Stimulated activated CD4-positive, alpha-beta T cell treated with anti-CD3 and anti-CD28 coated beads, Interleukin-2, amount 100 ng/mL, for 4 hours (primary cell): ENCODE measurements around the gene AOAH.

Experiments
- DNase-seq: peaks from one replicate; pipeline ENCODE4 v3.0.0-alpha.2; 2020; ENCODE audit warnings: low read depth

Gene AOAH

DNA sequence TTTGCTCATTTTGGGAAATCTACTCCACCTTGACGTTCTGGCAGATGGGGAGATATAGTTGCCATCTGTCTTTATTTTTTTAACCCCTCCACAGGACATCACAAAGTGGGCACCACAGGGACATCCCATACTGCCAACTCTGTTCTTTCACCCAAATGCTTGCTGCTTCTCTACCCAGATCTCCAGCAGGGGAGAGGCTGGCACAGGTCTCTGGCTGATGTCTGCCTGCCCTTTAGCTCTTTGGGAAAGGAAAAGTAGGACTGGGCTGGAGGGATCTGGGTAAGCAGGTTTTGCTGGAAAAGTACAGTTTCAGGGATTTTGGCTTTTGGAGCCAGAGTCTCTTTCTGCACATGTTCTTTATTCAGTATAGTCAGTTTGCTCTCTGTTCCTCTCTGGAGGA is 178.0 kb downstream of the AOAH start:
- DNase-seq = no peak

DNA sequence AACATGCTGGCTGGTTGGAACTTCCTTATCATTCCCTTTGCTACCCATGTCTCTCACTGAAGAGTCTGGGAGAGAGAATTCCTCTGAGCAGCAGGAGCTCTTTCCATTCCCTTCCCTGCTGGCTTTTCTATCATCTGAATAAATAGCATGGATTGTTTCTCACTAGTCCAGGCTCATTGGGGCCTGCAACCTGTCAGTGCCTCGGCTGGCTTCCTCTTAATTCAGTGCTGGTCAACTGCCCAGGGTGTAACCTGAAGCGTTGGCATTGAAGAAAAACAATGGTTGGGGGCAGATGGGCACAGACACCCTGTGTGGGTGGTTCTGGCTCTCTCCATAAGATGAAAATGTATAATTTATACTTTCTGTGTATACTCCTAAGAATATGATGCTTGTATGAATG is 179.0 kb downstream of the AOAH start:
- DNase-seq = no peak

DNA sequence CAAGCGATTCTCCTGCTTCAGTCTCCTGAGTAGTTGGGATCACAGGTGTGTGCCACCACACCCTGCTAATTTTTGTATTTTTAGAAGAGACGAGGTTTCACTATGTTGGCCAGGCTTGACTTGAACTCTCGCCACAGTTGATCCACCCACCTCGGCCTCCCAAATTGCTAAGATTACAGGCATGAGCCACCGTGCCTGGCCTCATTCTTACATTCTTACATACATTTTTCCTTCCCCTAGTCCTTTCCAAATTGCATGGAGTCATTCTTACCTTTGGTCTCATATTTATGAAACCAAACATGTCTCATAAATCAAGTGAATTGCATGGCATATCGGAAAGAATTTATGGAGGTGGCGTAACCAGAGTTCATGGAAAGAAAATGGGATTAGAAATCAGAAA is 186.2 kb downstream of the AOAH start:
- no peak for DNase-seq

DNA sequence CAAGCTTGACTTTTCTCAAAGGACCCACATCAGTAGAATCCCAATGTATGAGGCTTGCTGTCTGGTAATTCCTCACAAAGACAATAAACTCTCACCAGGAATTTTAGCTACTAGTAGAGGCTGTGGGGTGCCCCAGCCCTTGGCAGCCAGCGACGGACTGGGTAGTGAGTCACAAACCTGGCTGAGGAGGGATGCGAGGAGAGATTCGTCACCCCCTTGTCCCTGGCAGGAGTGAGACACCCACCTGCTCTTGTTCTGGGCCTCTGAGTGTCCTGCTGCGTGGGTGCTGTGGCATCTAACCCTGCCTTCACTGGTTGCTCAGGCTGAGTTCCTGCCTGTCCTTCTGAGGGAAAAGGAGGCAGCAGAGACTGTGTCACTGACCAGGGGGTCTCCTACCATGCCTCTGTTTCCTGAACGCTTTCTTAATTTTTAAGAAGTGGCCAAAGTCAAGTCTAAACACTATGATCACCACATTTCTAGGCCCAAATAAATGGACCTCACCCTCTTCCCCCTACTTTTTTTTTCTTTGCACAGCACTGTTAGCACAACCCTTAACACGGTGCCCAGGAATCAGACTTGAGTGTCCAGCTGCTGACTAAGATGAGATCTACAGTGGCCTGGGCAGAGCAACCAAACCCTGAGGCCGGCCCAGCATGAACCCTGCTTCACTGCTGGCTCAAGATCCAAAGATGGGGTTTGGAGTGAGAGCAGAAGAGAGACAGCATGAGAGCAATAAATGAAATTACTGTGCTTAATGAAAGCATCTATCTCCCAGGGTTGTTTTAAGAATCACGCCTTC is 188.2 kb downstream of the AOAH start:
- DNase-seq = no peak

DNA sequence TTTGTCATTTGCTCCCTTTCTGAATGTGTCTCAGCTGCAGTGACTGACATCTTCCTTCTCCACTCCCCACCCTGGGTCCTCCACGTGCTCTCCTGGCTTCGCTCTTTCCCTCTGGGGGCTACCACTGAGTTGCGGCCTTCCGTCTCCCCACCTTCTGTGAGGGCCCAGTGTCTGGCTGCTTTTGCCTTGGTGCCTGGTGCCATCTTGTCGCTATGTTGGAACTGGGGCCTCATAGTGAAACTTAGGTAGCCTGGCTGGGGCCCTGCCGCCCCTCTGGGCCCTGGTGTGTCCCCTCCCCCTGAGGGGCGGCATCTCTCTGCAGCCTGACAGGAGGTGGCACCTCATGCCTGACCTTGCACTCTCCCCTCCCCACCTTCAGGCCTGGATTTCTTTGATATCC is 190.6 kb downstream of the AOAH start:
- DNase-seq = no peak

DNA sequence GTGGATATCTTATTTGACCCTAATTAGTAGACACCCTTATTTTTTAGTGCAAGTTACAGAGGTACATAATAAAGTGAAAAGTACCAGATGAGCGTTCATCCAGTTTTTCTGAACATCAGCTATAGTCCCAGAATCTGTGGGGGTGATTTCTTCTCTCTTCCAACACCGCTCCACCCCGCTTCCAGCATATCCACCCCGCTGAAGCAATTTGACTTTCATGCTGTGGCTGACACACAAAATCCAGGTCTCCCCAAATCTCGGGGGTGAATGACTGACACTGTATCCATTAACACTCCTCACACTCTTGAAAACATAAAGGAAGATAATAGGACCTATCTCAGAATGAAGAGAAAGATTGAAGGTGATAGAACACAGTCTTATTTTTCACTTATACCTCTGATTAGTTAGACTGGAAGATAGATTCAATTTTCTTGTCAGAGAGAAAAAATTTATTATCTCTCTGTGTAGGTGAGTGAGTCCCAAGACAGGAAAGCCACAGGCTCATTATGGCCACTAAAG is 191.3 kb downstream of the AOAH start:
- no peak for DNase-seq

DNA sequence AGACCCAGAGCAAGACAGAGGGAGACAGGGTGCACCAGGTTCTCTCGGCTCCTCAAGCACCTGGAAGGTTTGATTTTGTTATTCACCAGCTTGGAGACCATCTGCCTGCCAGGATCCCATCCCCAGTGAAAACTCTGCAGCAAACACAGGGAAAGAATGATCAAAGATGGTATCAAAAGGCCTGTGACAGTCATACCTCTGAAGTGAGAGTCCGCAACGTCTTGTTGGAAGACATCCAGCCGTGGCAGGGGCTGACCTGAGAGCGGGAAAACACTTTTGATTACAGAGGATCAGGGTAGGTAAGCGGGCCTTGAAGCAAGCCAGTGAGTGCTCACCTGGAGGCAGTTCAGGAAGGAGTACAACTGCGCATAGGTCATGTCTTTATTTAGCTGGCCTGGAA is 192.3 kb downstream of the AOAH start:
- DNase-seq = no peak

DNA sequence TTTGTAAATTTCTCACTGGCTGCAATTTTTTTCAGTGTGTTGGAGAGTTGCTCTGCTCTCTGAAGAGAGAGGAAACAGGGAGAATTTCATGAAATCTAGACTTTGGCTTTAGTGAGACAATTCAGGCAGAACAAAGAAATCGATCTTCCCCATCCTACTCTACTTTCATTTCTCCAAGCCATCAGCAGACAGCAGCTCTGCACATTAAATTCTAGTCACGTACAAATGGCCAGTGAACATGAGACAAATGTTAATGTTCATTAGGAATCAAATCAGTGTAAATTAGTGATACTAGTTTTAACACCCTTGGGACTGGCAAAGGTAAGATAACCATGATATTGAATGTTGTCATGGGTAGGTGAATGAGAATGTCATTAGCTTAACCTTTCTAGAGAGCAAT is 193.8 kb downstream of the AOAH start:
- DNase-seq = no peak

DNA sequence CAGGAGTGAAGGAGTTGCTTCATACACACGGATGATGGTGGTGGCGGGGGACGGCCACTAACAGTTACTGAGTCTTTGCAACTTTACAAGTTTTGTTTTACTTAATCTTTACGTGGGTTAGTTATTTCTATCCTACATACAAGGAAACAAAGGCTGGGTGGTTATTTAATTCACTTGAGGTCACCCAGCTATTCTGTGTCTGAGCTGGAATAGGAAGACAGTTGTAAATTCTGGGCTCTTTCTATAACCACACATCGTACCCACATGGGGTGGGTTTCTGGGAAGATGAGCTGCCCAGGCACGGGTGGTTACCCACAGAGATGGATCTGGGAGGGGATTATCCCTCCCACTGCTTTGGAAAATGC is 196.8 kb downstream of the AOAH start:
- no peak for DNase-seq

DNA sequence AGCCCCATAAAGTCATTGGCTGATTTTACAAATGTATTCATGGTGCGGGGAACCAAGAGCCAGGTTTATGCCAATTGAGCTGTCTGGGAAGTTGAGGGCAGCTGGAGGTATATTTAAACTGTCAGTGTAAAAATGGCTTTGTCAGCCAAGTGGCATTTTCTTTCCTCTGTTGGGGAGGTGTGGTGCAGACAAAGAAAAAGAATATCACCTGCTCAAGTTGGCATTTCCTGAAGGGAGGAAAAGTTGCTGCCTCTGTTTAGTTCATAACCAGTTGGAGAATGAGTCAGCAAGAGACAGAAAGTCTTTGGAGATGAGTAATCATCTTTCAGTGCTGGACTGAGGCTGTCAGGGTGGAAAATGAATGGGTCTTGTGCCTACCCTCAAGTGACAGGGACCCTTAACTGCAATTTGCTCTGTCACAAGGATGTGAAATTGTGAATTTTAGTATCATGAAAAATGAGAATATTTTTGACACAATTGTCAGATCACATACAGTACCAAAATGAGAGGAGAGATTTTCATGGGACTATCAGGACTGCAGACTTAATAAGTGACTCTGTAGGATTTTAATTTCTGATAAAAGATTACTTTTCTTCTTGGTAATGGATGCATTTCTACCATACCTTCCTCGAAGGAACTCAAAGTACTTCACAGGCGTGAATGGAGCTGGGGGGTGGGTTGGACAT is 197.3 kb downstream of the AOAH start:
- no peak for DNase-seq

DNA sequence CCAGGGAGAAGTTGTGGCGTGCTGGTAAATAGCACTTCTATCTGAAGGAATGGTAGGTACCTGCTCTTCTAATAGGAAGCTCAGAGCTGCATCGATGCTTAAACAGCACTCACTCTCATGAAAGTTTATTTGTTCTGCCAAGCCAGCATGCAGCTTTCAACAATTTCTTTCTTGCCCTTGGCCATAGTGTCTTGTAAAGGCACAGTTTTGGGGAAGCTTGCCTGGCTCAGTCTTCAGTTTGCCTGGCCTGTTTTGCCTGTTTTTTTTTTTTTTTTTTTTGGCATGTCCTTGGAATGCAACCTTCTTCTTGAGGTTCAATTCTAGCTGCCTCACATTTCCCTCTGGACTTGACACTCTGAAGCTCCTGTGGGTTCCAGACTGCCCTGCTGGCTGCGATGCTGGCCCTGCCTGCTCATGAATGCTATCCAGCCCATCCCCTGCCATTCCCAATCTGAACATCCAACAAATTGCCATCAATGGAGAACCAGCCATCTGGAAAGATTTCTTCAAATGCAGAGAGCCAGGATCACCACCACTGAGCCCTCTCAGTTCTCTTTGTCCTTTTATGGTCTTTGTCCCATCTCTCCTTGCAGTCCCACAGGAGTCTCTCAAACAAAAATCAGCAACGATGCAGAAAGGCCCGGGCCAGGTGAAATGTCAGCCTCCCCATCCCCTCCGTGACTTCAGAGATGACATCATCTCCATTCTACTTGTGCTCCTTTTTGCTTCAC is 200.8 kb downstream of the AOAH start:
- no peak for DNase-seq

DNA sequence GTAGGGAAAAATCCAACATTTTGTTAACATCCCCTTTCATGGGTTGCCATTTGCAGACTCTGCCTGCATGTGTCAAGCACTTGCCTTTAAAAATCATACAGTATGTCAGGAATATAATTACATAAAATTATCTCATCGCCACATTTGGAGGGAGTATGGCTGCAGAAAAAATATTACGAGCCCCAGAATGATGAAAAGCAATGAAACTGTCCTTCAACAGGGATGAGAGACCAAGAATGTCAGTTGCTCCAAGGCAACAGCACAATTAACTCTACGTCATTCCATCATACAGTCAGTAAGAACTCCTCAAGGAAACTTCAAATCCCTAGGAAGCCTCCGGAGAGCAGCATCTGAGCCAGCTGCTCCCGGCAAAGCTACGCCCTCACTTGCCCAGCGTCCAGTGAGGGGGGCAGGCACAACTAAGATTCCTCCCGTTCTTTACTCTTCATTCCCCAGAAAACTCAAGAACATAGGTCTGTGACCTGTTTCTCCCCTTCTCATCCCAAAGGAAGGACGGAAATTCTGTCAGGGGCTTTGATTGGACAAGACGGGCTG is 201.8 kb downstream of the AOAH start:
- DNase-seq = no peak

DNA sequence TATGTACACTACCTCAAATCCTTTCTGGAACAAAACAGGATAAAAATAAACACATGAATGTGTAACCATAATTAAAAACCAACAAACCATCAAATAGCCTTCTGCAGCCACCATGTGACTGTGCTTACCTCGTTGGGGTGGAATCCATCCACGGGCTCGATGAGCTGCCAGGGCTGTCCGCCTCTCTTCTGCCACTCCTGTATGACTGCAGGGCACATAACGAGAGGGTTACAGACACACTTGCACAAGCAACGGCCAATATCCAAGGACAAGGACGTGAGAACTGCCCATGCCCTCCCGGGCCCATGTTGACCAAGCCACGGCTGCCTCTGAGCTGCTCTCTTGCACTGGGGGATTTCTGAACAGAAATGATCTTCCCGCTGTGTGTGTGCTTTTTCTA is 202.4 kb downstream of the AOAH start:
- DNase-seq = no peak

DNA sequence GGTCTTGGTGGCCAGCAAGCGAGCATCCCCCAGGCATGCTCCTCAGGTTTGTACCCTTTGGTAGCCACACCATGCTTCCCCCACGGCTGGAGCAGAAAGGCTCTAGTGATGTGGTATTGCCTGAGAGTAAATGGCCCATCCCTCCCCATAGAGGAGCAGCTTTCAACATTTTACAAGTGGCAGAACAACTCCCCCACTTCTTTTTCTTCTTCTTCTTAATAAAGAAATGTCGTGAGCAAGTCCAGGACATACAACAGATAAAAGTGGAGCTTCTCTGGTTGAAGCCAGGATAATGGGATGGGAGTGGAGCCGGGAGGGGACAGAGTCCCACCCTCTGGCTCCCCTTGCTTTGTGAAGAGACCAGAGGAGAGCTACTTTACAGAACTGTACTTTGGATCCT is 203.2 kb downstream of the AOAH start:
- no peak for DNase-seq

DNA sequence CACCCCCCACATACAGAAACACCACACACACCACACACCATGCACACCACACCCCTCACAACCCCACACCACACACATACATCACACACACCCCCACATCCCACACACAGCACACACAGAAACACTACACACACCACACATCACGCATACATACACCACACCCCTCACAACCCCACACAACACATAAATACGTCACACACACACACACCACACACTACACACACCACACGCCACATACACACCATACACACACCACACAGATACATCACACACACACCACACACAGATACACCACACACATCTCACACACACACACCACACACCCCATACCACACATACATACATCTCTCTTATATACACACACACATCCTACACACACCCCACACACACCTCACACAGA is 208.4 kb downstream of the AOAH start:
- DNase-seq = no peak

DNA sequence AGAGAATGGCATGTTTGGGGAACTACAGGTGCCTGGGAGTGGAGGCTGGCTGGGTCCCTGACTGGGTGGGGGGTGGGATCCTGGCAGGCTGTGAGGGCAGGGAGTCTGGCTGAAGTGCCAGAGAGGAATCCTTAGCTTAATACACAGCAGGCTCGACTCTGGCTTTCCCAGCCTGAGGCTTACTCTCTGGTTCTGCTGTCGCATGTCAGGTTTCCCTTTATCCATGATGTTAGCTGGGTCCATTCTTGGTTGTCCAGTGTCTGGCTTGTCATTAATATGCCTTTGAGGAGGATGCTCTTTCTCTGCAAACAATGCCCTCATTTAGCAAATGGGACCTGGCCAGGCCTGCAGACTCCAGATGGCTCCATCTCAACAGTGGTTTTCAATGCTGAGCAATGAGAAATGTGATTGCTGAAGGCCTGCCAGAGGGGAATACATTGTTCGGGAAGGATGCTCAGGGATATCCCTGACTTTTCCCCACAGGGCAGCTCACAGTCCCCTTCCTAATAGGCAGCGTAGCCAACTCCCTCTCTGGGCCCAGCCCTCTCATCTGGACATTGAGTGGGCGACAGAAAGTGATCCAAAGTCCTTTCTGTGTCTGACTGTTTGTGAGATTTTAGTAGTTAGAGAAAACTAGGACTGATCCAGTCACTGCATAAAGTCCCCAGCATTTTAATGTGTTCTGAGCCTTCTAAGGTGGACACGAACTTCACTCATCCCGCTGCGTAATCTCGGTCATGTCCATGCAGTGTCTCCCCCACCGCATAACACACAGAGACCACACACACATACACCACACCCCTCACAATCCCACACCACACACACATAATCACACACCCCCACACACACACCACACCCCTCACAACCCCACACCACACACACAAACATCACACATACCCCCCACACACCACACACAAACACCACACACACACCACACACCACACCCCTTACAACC is 209.7 kb downstream of the AOAH start:
- DNase-seq = no peak

DNA sequence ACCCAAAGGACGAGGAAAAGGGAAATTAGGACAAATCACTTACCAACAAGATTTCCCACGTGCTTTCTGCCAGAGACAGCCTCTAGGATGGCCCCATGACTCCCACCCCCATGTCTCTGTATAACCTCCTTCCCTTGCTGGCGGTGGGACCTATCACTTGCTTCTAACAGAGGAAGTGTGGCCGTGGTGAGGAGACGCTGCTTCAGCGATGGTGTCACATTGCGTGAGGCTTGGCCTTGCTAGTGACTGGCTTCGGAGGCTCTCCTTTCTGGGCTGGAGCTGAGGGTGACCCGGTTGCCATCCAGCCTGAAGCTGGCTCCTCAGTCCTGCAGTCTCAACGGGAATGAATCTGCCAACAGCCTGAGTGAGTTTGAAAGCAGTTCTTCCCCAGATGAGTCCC is 210.9 kb downstream of the AOAH start:
- no peak for DNase-seq

DNA sequence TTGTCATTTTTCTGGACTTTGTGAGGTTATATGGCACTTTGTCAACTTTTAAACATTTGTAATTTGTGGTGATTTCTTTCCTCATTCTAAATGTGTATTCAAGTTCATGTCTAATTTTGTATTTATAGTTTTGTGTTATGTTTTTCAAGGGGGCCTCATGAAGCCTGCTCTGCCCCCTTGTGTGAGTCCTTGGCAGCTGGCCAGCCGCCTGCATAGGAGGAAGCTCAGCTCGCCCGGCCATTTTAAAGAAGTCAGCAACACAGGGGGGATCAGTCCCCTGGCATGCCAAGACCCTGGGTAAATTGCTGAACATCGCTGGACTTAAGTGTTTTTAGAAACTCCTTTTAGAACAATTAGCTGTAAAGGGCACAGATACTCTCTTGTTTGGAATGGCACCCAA is 211.7 kb downstream of the AOAH start:
- no peak for DNase-seq

DNA sequence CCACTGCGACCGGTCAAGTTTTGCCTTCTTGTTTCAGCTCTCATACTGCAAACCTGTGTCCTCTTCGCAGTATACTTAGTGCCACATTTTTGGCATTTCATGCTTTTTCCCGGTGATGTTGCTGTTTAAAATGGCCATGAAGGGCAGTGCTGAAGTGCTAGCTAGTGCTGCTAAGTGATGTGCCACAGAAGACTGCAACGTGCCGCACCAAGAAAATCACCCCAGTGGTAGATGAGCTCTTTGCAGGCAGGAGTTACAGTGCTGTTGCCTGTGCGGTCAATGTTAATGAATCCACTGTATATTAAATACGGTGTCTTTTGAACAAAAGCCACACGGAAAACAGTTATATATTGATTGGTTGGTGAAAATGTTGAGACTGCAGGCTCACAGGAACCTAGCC is 214.3 kb downstream of the AOAH start:
- no peak for DNase-seq

DNA sequence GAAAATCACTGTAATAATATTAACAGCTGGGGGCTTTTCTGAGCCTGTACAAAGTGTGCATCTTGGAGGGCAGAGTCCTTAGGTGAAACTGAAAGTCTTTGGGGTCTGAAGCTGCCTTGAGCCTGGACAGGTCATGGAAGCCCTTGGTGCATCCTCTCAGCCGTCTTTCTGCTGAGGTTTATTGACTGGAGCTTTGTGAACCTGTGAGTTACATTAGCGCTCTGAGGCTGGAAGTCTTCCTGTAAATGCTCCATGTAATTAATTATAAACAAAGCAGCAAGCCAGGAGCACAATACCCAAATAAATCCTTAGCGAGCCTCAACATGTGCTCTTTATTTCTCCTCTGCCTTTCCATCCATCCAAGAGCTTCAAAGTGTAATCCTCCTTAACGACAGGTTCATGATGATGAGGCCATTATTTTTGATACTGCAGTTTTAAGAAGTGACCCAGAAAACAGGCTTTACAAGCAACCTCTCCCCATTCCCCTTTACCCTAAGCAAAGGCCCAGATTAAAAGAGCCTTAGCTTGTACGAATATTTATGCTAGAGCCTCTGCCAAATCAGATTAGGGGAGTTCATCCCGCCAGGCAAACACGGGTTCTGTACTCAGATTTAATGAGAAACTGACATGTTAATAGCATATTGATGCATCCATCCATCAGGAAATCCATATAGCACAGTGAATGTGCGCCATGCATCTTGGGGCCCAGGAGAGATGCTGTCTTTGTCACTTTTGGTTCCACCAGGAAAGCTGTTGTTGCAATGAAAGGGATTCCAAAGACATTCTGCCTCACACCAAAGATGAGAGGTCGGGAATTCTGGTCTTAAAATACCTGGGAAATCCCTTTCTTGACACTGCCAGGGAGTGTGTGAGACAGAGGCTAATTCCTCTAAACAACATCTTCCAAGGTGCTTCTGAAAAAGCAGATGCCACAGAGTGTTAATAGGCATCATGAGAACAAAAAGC is 216.5 kb downstream of the AOAH start:
- no peak for DNase-seq
